K562 (cell line): ENCODE measurements around the gene DNAJC11. TPM values are rescaled to one million over a fixed set of nuclear protein-coding genes. Genes with fewer than 3 reads are reported as not detected.

ENCODE experiments used
- ATF3 ChIP-seq, 2 experiments: fragments of 450-650 bp in 1 of 2; sonication (generic) in 1 of 2; formaldehyde crosslinking in 1 of 2; IDR thresholded peaks in 1 of 2; conservative IDR thresholded peaks in 1 of 2; 2 replicates each; pipeline versions ENCODE4 v1.6.1 to v1.8.1; 2016 to 2023; ENCODE audit warnings: mild to moderate bottlenecking in 2 of 2, moderate library complexity in 2 of 2, inconsistent platforms in 1 of 2, missing genetic modification reagents in 1 of 2
- BACH1 ChIP-seq: fragments of 200-800 bp; sonication (Bioruptor generic); IDR thresholded peaks from 2 replicates; pipeline ENCODE4 v1.6.1; 2016; ENCODE audit warnings: missing genetic modification characterization, missing compliant biosample characterization
- CREM ChIP-seq: IDR thresholded peaks from 2 replicates; pipeline ENCODE4 v1.6.1; 2014; ENCODE audit warnings: antibody characterized with exemption, low read depth
- DPF2 ChIP-seq: fragments of 450-650 bp; IDR thresholded peaks from 2 replicates; pipeline ENCODE4 v1.6.1; 2016
- EWSR1 ChIP-seq: fragments of 450-650 bp; IDR thresholded peaks from 2 replicates; pipeline ENCODE4 v1.6.1; 2018; ENCODE audit warnings: borderline replicate concordance, mild to moderate bottlenecking, low read depth, moderate library complexity; ENCODE audit not compliant: partially characterized antibody
- KLF1 ChIP-seq: fragments of 450-650 bp; IDR thresholded peaks from 2 replicates; pipeline ENCODE4 v1.6.1; 2016; ENCODE audit warnings: missing genetic modification characterization, missing compliant biosample characterization
- L3MBTL2 ChIP-seq: fragments of 450-650 bp; IDR thresholded peaks from 2 replicates; pipeline ENCODE4 v1.6.1; 2016; ENCODE audit warnings: mild to moderate bottlenecking, moderate library complexity
- MBD2 ChIP-seq: sonication (generic); IDR thresholded peaks from 2 replicates; pipeline ENCODE4 v1.6.1; 2016; ENCODE audit warnings: low read depth, borderline replicate concordance
- NCOA4 ChIP-seq: fragments of 450-650 bp; IDR thresholded peaks from 2 replicates; pipeline ENCODE4 v1.6.1; 2018; ENCODE audit warnings: mild to moderate bottlenecking; ENCODE audit not compliant: partially characterized antibody
- NONO ChIP-seq, 2 experiments: fragments of 200-400 bp in 1 of 2; fragments of 450-650 bp in 1 of 2; formaldehyde crosslinking in 1 of 2; IDR thresholded peaks; 2 replicates each; pipeline ENCODE4 v1.6.1; 2017; ENCODE audit warnings: low read depth in 2 of 2, mild to moderate bottlenecking in 2 of 2, moderate library complexity in 2 of 2, low read length in 1 of 2
- NR1H2 ChIP-seq: sonication (generic); formaldehyde crosslinking; IDR thresholded peaks from 2 replicates; pipeline ENCODE4 v1.4.0; 2020; ENCODE audit warnings: mild to moderate bottlenecking, missing genetic modification reagents
- PHF21A ChIP-seq: fragments of 450-650 bp; IDR thresholded peaks from 2 replicates; pipeline ENCODE4 v1.6.1; 2017; ENCODE audit warnings: low read depth, borderline replicate concordance
- POLR2AphosphoS2 ChIP-seq: IDR thresholded peaks from 2 replicates; pipeline ENCODE4 v1.6.1; 2012; ENCODE audit warnings: low read length, improper control_type of control experiment
- POLR2H ChIP-seq: IDR thresholded peaks from 2 replicates; pipeline ENCODE4 v1.6.1; 2016; ENCODE audit warnings: missing genetic modification characterization, low read depth, mild to moderate bottlenecking, control low read depth, missing compliant biosample characterization, moderate library complexity
- SP1 ChIP-seq: sonication (generic); formaldehyde crosslinking; IDR thresholded peaks from 2 replicates; pipeline ENCODE4 v1.8.1; 2022; ENCODE audit warnings: mild to moderate bottlenecking, missing genetic modification reagents
- TAF1 ChIP-seq: IDR thresholded peaks from 2 replicates; pipeline ENCODE4 v1.6.1; 2011; ENCODE audit warnings: mild to moderate bottlenecking, low read length, moderate library complexity; ENCODE audit not compliant: insufficient read depth, control insufficient read depth, severe bottlenecking; ENCODE audit errors: extremely low read depth
- TBP ChIP-seq: optimal IDR thresholded peaks from 2 replicates; pipeline ENCODE3; 2011; ENCODE audit warnings: low read depth, low read length, improper control_type of control experiment
- TFE3 ChIP-seq: fragments of 450-650 bp; formaldehyde crosslinking; IDR thresholded peaks from 2 replicates; pipeline ENCODE4 v1.4.0; 2020; ENCODE audit warnings: mild to moderate bottlenecking, mixed read lengths
- THAP12 ChIP-seq: fragments of 250-450 bp; sonication (Bioruptor Pico); IDR thresholded peaks from 2 replicates; pipeline ENCODE4 v1.9.0; 2021; ENCODE audit warnings: mild to moderate bottlenecking, inconsistent platforms
- UBTF ChIP-seq, 2 experiments: IDR thresholded peaks; 2 replicates each; pipeline ENCODE4 v1.6.1; 2012; ENCODE audit warnings: improper control_type of control experiment in 2 of 2, low read depth in 2 of 2, low read length in 2 of 2, borderline replicate concordance in 1 of 2
- ZNF239 ChIP-seq: fragments of 250-450 bp; sonication (Bioruptor Pico); IDR thresholded peaks from 2 replicates; pipeline ENCODE4 v1.4.0; 2020; ENCODE audit warnings: mild to moderate bottlenecking
- polyA plus RNA-seq, 8 experiments: library from polyadenylated mRNA; depleted of rRNA in 4 of 8; stranded (reverse) in 5 of 8; unstranded in 3 of 8; fragments of >200 nt; fragmentation: Nextera tagmentation in 2 of 8; fragmentation: Illumina TruSeq in 1 of 8; extraction: Ambion mirVana in 2 of 8; extraction: Trizol in 1 of 8; gene quantifications; 2 replicates each; pipeline versions ENCODE4 v1.2.1 to v1.2.3, GENCODE V29; 2011 to 2014; ENCODE audit warnings: inconsistent platforms in 1 of 8, missing spikeins in 1 of 8
- total RNA-seq, 7 experiments: library from RNA; depleted of rRNA in 6 of 7; stranded (reverse); fragments of >200 nt in 6 of 7; fragmentation: Illumina TruSeq in 2 of 7; extraction: Trizol in 2 of 7; gene quantifications; 2 replicates each; pipeline versions ENCODE4 v1.2.1 to v1.2.3, GENCODE V29; 2011 to 2021; ENCODE audit warnings: low replicate concordance in 1 of 7

DNAJC11 gene
- total and polyA plus RNA-seq, 9 of the 15 experiments (the other 6 are each of a cell fraction or from before 2014, with no cell fraction given), result 14.1 to 123 (median 76.6) TPM

GRCh38 chr1:6601923-6602668, 99.5 kb downstream of the DNAJC11 start (continued):
- TF ChIP-seq TFE3 (CRISPR knock-in tag) (no peak), ZNF239 (peak; percentile 31; the same call in 1 of the 2 replicates), MBD2 (no peak), NCOA4 (no peak), NR1H2 (CRISPR knock-in tag) (0 out of 2 replicates have a peak, but pooled peaks have one; percentile 33), CREM (no peak), BACH1 (tag) (no peak), L3MBTL2 (peak; percentile 85), PHF21A (no peak), POLR2H (tag) (no peak), TAF1 (no peak), DPF2 (no peak), KLF1 (tag) (no peak), EWSR1 (no peak), NONO (IDR thresholded peaks at IDR 0.05; ENCODE audit: low read depth in 2 of 2, low read length in 1 of 2) (peak in 1 of 2 experiments; percentile 40; a peak in 1 of 4 replicates), SP1 (CRISPR knock-in tag) (no peak), UBTF (IDR thresholded peaks at IDR 0.05; ENCODE audit: borderline replicate concordance in 1 of 2, low read depth in 2 of 2, low read length in 2 of 2) (peak; percentile 47 to 74; a peak in 3 of 4 replicates), THAP12 (peak; percentile 92), ATF3 (IDR thresholded peaks at IDR 0.05) (no peak), ATF3 (CRISPR knock-in tag; conservative IDR thresholded peaks at IDR 0.05) (no peak), TBP (no peak), POLR2AphosphoS2 (no peak)
